Measurements from ENCODE around the gene C3orf49.

GRCh38 chr3:63886858-63887257, 67.8 kb downstream of the C3orf49 start:
- TF ChIP-seq CTCF (IDR thresholded peaks at IDR 0.05) (no peak), POLR2AphosphoS5 (IDR thresholded peaks at IDR 0.05) (no peak), EP300 (IDR thresholded peaks at IDR 0.05) (no peak), POLR2A (IDR thresholded peaks at IDR 0.05) (no peak)
